HEK293 (cell line): Measurements from ENCODE around the gene NFIC.

Experiments
- REPIN1 ChIP-seq: fragments of 450-650 bp; formaldehyde crosslinking; IDR thresholded peaks from 2 replicates; pipeline ENCODE4 v1.5.1; 2017; ENCODE audit warnings: missing biosample characterization, missing genetic modification characterization, low read depth
- TF ChIP-seq, protein P1 (sequence below): fragments of 450-650 bp; formaldehyde crosslinking; IDR thresholded peaks from 2 replicates; pipeline ENCODE4 v1.5.1; 2016; ENCODE audit warnings: missing biosample characterization, missing genetic modification characterization

DNA sequence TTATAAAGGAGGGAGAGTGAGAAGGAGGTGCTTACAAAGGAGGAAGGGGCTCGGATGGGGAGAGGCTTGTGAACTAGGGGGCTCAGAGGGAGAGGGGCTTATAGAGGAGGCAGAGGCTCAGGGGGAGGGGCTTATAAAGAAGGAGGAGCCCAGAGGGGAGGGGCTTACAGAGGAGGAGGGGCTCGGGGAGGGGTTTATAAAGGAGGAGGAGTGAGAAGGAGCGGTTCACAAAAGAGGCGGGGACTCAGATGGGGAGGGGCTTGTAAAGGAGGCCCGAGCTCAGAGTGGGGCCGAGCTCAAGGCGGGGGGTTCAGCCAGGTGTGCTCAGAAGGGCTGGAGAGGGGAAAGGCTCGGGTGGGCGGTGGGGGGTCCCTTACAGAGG is 113.4 kb downstream of the NFIC start:
- TF ChIP-seq, protein P1, sequence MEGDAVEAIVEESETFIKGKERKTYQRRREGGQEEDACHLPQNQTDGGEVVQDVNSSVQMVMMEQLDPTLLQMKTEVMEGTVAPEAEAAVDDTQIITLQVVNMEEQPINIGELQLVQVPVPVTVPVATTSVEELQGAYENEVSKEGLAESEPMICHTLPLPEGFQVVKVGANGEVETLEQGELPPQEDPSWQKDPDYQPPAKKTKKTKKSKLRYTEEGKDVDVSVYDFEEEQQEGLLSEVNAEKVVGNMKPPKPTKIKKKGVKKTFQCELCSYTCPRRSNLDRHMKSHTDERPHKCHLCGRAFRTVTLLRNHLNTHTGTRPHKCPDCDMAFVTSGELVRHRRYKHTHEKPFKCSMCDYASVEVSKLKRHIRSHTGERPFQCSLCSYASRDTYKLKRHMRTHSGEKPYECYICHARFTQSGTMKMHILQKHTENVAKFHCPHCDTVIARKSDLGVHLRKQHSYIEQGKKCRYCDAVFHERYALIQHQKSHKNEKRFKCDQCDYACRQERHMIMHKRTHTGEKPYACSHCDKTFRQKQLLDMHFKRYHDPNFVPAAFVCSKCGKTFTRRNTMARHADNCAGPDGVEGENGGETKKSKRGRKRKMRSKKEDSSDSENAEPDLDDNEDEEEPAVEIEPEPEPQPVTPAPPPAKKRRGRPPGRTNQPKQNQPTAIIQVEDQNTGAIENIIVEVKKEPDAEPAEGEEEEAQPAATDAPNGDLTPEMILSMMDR (tag by site-specific recombination) = no peak
- TF ChIP-seq REPIN1 (tag by site-specific recombination) = no peak
